Measurements from ENCODE around the gene CYP4F11. TPM values are rescaled to one million over a fixed set of nuclear protein-coding genes. Genes with fewer than 3 reads are reported as not detected.

The CYP4F11 gene, protein sequence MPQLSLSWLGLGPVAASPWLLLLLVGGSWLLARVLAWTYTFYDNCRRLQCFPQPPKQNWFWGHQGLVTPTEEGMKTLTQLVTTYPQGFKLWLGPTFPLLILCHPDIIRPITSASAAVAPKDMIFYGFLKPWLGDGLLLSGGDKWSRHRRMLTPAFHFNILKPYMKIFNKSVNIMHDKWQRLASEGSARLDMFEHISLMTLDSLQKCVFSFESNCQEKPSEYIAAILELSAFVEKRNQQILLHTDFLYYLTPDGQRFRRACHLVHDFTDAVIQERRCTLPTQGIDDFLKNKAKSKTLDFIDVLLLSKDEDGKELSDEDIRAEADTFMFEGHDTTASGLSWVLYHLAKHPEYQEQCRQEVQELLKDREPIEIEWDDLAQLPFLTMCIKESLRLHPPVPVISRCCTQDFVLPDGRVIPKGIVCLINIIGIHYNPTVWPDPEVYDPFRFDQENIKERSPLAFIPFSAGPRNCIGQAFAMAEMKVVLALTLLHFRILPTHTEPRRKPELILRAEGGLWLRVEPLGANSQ
- total RNA-seq, result not detected in 2 replicates

DNA sequence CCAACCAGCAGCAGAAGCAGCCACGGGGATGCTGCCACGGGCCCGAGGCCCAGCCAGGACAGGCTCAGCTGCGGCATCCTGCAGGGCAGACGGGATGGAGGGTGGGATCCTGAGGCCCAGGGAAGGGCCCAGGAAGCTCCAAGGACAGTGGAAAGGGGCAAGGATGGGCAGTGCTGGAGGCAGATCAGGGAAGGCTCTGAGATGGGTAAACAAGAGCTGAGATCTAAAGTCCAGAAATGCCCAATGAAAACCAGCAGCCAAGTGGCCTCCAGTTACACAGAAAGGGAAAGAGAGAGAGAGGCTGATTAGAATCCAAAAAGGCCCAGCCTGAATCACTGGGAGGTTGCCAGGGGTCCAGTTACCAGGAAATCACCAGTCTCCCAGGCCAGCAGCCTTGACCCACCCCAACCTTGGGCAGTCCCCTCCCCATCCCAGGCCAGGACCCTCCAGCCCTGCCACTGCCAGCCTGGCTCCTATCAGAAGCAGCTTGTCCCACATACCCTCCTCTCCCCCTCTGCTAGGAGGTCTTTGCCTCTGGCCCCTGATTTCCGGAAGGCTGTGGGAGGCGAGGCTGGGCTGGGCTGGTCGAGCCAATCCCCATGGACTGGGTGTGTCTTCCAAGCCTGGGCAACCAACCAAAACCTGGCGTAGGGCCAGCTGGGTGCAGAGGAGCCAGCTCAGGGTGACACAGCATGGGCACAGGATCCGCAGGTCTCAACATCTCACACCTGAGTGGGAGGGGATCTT, at the start of gene CYP4F11:
Gene CYP4F11 (minus strand): TSS at position 198 of the 747 bp plus-strand sequence. CDS start 121 bp downstream, at position 77.

DNA sequence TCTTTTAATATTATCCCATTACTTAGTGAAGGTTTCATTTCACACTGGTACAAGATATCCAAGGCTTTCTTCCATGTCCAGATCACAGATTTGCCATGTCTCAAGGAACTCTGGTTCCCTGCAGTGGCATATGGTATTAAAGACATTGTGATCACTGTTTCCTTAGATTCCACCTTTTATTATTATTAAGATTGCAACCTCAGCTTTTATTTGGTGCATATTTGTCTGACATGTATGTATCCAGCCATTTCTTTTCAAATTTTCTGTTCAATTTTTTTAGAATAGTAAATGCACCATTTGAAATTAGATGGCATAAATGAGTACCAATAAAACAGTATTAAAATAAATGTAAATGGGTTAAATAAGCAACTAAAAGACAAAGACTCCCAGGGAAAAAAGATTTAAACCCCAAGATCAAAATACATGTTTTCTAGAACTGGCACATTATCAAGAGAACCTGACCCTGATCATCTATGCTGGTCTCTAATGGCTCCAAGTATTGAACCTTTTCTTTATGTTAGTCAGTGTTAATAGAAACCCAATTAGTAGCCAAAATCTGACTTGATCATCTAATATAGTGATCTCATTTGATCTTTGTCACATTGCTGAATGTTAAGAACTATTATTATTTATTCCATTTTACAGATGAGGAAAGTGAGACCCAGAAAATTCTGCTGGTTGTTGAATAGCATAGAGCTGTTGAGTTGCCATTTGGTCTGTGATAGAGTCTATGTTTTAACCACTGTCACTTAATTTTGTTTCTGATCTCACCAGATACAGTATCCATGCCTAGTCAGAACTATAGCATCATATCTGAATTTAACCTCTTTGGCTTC, 14.1 kb upstream of the CYP4F11 start, which contains the start of gene OR10H4:
Gene OR10H4 (plus strand): TSS at position 786 of the 836 bp plus-strand sequence. CDS start 0 bp downstream, at position 786.

DNA sequence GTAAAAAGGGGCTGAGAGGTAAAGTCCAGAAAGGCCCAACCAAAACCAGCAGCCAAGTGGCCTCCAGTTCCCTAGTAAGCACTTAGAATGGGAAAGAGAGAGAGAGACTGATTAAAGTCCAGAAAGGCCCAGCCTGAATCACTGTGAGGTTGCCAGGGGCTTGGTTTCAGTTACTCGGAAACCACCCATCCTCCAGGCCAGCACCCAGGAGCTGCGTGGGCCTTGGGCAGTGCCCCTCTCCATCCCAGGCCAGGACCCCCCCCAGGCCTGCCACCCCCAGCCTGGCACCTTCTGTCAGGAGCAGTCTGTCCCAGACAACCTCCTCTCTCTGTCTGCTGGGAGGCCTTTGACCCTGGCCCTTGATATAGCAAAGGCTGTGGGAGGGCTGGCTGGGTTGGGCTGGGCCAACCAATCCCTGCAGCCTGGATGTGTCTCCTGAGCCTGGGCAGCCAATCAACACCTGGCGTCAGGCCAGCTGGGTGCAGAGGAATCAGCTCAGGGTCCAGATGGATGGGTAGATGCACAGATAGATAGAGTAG, 36.5 kb downstream of the CYP4F11 start, which contains the start of gene CYP4F2:
Gene CYP4F2 (minus strand): TSS at position 337 of the 539 bp plus-strand sequence. CDS start 463 bp downstream, outside the sequence.

Other genes starting within 250 kb of the CYP4F11 start
- not detected in 2 replicates for gene OR10H2, start 206.5 kb downstream of the CYP4F11 start, total RNA-seq
- gene OR10H3, start 196.5 kb downstream of the CYP4F11 start, total RNA-seq, result not detected in 2 replicates
- not detected in 2 replicates for gene OR10H5, start 146.9 kb downstream of the CYP4F11 start, total RNA-seq
- not detected in 2 replicates for gene OR10H1, start 118.9 kb downstream of the CYP4F11 start, total RNA-seq
- gene CYP4F2, start 36.5 kb downstream of the CYP4F11 start, total RNA-seq, result not detected in 2 replicates
- not detected in 2 replicates for gene OR10H4, start 14.5 kb upstream of the CYP4F11 start, total RNA-seq
- 896 and 1,573 TPM in 2 replicates for gene TPM4, start 142.0 kb upstream of the CYP4F11 start, total RNA-seq
- 38.6 and 67.0 TPM in 2 replicates for gene RAB8A, start 177.4 kb upstream of the CYP4F11 start, total RNA-seq
- not detected in 2 replicates for gene HSH2D, start 209.2 kb upstream of the CYP4F11 start, total RNA-seq
- not detected in 2 replicates for gene CIB3, start 239.0 kb upstream of the CYP4F11 start, total RNA-seq

Data from smooth muscle cell of the umbilical artery (primary cell).